Mesodermal cell (in vitro differentiated cells): ENCODE measurements around the gene TNFSF18.

ENCODE experiments used
- H3K27ac ChIP-seq: 2 replicates; pipeline ENCODE4 v1.7.0; 2013; ENCODE audit warnings: mild to moderate bottlenecking, low read depth, low read length, moderate library complexity; ENCODE audit not compliant: severe bottlenecking
- H3K36me3 ChIP-seq: 2 replicates; pipeline ENCODE4 v1.7.1; 2013; ENCODE audit warnings: mild to moderate bottlenecking, low read length, moderate library complexity; ENCODE audit not compliant: control insufficient read depth, insufficient read depth
- H3K4me1 ChIP-seq: one replicate; pipeline ENCODE4 v1.7.1; 2013; ENCODE audit warnings: mild to moderate bottlenecking, low read length; ENCODE audit not compliant: insufficient read depth, control insufficient read depth, poor library complexity, severe bottlenecking
- H3K4me3 ChIP-seq: 2 replicates; pipeline ENCODE4 v1.7.0; 2013; ENCODE audit warnings: low read length, control low read depth, mild to moderate bottlenecking; ENCODE audit not compliant: insufficient read depth, poor library complexity, severe bottlenecking; ENCODE audit errors: extremely low read depth
- H3K9me3 ChIP-seq: 2 replicates; pipeline ENCODE4 v1.7.1; 2013; ENCODE audit warnings: mild to moderate bottlenecking, low read length, moderate library complexity; ENCODE audit not compliant: control insufficient read depth
- WGBS, 2 experiments: methylation state at CpG; one replicate each; pipeline ENCODE4 v1.1.5; 2013; ENCODE audit warnings: missing lambda C conversion rate in 2 of 2; ENCODE audit not compliant: insufficient coverage in 2 of 2; 5-methylcytosine and 5-hydroxymethylcytosine counted together

Gene TNFSF18

GRCh38 chr1:173039626-173040025, 11.1 kb downstream of the TNFSF18 start:
- Histone ChIP-seq H3K36me3 (no peaks in the 10 kb centered on the region), H3K4me1 (peaks cover 14% of the 10 kb centered on the region), H3K27ac (no peak overlapping the region), H3K4me3 (no peak overlapping the region), H3K9me3 (no peaks in the 10 kb centered on the region)

- no peak overlapping the region for H3K27ac ChIP-seq
- H3K9me3 ChIP-seq: no peaks in the 10 kb centered on the region
- no peak overlapping the region for H3K4me3 ChIP-seq
- 100% methylated on average over 1 of the region's 2 CpGs for WGBS, 2 experiments
- no peaks in the 10 kb centered on the region for H3K36me3 ChIP-seq
- H3K4me1 ChIP-seq: peaks cover 11% of the 10 kb centered on the region
Measured at GRCh38 chr1:173038875-173039554, 11.7 kb downstream of the TNFSF18 start.

- WGBS, 2 experiments: 100% methylated on average over 1 of the region's 1 CpG
- peaks cover 6% of the 10 kb centered on the region for H3K9me3 ChIP-seq
Measured at GRCh38 chr1:173024543-173024942, 26.2 kb downstream of the TNFSF18 start.

GRCh38 chr1:173023343-173023742, 27.4 kb downstream of the TNFSF18 start:
- H3K9me3 ChIP-seq: peaks cover 6% of the 10 kb centered on the region
- WGBS, 2 experiments: 88% methylated on average over 1 of the region's 3 CpGs; no CpG with 5 or more reads in 1 of the 2 experiments
- H3K36me3 ChIP-seq: no peaks in the 10 kb centered on the region
- no peak overlapping the region for H3K27ac ChIP-seq
- no peak overlapping the region for H3K4me3 ChIP-seq
- H3K4me1 ChIP-seq: no peaks in the 10 kb centered on the region

More at GRCh38 chr1:173024543-173024942, 26.2 kb downstream of the TNFSF18 start:
- no peaks in the 10 kb centered on the region for H3K36me3 ChIP-seq
- H3K27ac ChIP-seq: no peak overlapping the region
- no peaks in the 10 kb centered on the region for H3K4me1 ChIP-seq
- H3K4me3 ChIP-seq: no peak overlapping the region

GRCh38 chr1:173020138-173020750, 30.5 kb downstream of the TNFSF18 start:
- 99 to 100% methylated on average over 4 of the region's 5 CpGs for WGBS, 2 experiments
- H3K9me3 ChIP-seq: peaks cover 1% of the 10 kb centered on the region
- no peaks in the 10 kb centered on the region for H3K36me3 ChIP-seq
- no peak overlapping the region for H3K4me3 ChIP-seq
- H3K27ac ChIP-seq: no peak overlapping the region
- H3K4me1 ChIP-seq: no peaks in the 10 kb centered on the region

- whole genome bisulfite sequencing, 2 experiments: no CpG with 5 or more reads among the region's 4 CpGs
- H3K27ac ChIP-seq: no peak overlapping the region
- no peaks in the 10 kb centered on the region for H3K4me1 ChIP-seq
- no peaks in the 10 kb centered on the region for H3K9me3 ChIP-seq
- H3K36me3 ChIP-seq: no peaks in the 10 kb centered on the region
- no peak overlapping the region for H3K4me3 ChIP-seq
Measured at GRCh38 chr1:173017792-173018191, 32.9 kb downstream of the TNFSF18 start.

- Histone ChIP-seq H3K4me3 (no peak overlapping the region), H3K36me3 (no peaks in the 10 kb centered on the region), H3K9me3 (no peaks in the 10 kb centered on the region), H3K4me1 (no peaks in the 10 kb centered on the region), H3K27ac (no peak overlapping the region)
- 71 to 75% methylated on average over 1 of the region's 1 CpG for WGBS, 2 experiments
Measured at GRCh38 chr1:173016419-173016818, 34.3 kb downstream of the TNFSF18 start.

GRCh38 chr1:173015629-173016028, 35.1 kb downstream of the TNFSF18 start:
- Histone ChIP-seq H3K9me3 (no peaks in the 10 kb centered on the region), H3K36me3 (no peaks in the 10 kb centered on the region), H3K4me3 (no peak overlapping the region), H3K4me1 (no peaks in the 10 kb centered on the region), H3K27ac (no peak overlapping the region)
- 90% methylated on average over 1 of the region's 1 CpG; no CpG with 5 or more reads in 1 of the 2 experiments for WGBS, 2 experiments

- H3K4me3 ChIP-seq: no peak overlapping the region
Measured at GRCh38 chr1:173014160-173014559, 36.6 kb downstream of the TNFSF18 start.

GRCh38 chr1:173012126-173012525, 38.6 kb downstream of the TNFSF18 start:
- H3K36me3 ChIP-seq: no peaks in the 10 kb centered on the region
- WGBS, 2 experiments: 100% methylated on average over 1 of the region's 1 CpG; no CpG with 5 or more reads in 1 of the 2 experiments
- H3K27ac ChIP-seq: no peak overlapping the region
- H3K9me3 ChIP-seq: no peaks in the 10 kb centered on the region
- H3K4me1 ChIP-seq: no peaks in the 10 kb centered on the region
- no peak overlapping the region for H3K4me3 ChIP-seq

More at GRCh38 chr1:173014160-173014559, 36.6 kb downstream of the TNFSF18 start:
- Histone ChIP-seq H3K9me3 (no peaks in the 10 kb centered on the region), H3K4me1 (no peaks in the 10 kb centered on the region), H3K36me3 (no peaks in the 10 kb centered on the region), H3K27ac (no peak overlapping the region)
- no CpG with 5 or more reads among the region's 1 CpG for WGBS, 2 experiments

- Histone ChIP-seq H3K9me3 (no peaks in the 10 kb centered on the region), H3K4me3 (no peak overlapping the region), H3K36me3 (no peaks in the 10 kb centered on the region), H3K4me1 (no peaks in the 10 kb centered on the region), H3K27ac (no peak overlapping the region)
- 80% methylated on average over 1 of the region's 1 CpG; no CpG with 5 or more reads in 1 of the 2 experiments for WGBS, 2 experiments
Measured at GRCh38 chr1:173009597-173009996, 41.1 kb downstream of the TNFSF18 start.
